Rectal smooth muscle tissue (tissue), 1 donor: ENCODE data around the gene ACOXL.

Experiments
- H3K27ac ChIP-seq: one replicate; pipeline ENCODE4 v1.7.0; 2013; ENCODE audit warnings: low read depth, low read length, inconsistent platforms
- H3K27me3 ChIP-seq: one replicate; pipeline ENCODE4 v1.7.0; 2013; ENCODE audit warnings: low read length; ENCODE audit not compliant: control insufficient read depth, insufficient read depth
- H3K36me3 ChIP-seq: one replicate; pipeline ENCODE4 v1.7.0; 2013; ENCODE audit warnings: low read length; ENCODE audit not compliant: control insufficient read depth, insufficient read depth
- H3K4me1 ChIP-seq: one replicate; pipeline ENCODE4 v1.7.0; 2013; ENCODE audit warnings: low read length; ENCODE audit not compliant: control insufficient read depth, insufficient read depth
- H3K4me3 ChIP-seq: one replicate; pipeline ENCODE4 v1.7.0; 2013; ENCODE audit warnings: low read length
- H3K9ac ChIP-seq: one replicate; pipeline ENCODE4 v1.7.0; 2013; ENCODE audit warnings: low read length

ACOXL gene

GRCh38 chr2:110925479-110925878 is 193.1 kb downstream of the ACOXL start:
- H3K27me3 ChIP-seq = no peaks in the 10 kb centered on the region
- no peak overlapping the region for H3K27ac ChIP-seq
- no peaks in the 10 kb centered on the region for H3K36me3 ChIP-seq
- no peaks in the 10 kb centered on the region for H3K4me1 ChIP-seq
- H3K9ac ChIP-seq = no peak overlapping the region
- no peak overlapping the region for H3K4me3 ChIP-seq

DNA sequence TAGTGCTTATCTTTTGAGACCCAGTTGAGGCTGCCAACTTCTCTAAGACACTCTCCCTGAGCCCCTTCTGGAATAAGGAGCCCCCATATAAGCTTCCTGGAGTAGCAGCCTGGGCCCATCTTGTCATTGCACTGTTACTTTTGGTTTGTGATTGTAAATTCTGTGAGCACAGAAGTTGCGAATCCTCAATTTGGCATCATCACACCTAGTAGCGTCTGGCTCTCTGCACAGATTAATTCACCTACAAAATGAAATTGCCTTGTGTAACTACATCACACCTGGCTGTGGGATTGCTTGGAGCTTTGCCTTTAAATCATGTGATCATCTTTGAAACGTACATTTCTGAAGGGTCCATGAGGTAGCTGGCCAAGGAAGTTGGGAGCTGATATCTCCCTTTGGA is 195.2 kb downstream of the ACOXL start:
- H3K36me3 ChIP-seq = no peaks in the 10 kb centered on the region
- no peak overlapping the region for H3K27ac ChIP-seq
- H3K9ac ChIP-seq = no peak overlapping the region
- H3K27me3 ChIP-seq = no peaks in the 10 kb centered on the region
- H3K4me1 ChIP-seq = no peaks in the 10 kb centered on the region
- no peak overlapping the region for H3K4me3 ChIP-seq

DNA sequence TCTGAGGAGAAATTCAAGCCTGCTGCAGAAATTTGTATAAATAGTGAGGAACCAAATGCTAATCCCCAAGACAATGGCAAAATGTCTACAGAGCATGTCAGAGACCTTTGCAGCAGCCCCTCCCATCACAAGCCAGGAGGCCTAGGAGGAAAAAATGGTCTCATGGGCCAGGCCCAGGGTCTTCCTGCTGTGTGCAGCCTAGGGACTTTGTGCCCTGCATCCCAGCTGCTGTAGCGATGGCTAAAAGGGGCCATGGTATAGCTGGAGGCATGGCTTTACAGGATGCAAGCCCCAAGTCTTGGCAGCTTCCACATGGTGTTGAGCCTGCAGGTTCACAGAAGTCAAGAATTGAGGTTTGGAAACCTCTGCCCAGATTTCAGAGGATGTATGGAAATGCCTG is 197.2 kb downstream of the ACOXL start:
- Histone ChIP-seq H3K27me3 (no peaks in the 10 kb centered on the region), H3K36me3 (no peaks in the 10 kb centered on the region), H3K27ac (no peak overlapping the region), H3K4me3 (no peak overlapping the region), H3K9ac (no peak overlapping the region), H3K4me1 (no peaks in the 10 kb centered on the region)

DNA sequence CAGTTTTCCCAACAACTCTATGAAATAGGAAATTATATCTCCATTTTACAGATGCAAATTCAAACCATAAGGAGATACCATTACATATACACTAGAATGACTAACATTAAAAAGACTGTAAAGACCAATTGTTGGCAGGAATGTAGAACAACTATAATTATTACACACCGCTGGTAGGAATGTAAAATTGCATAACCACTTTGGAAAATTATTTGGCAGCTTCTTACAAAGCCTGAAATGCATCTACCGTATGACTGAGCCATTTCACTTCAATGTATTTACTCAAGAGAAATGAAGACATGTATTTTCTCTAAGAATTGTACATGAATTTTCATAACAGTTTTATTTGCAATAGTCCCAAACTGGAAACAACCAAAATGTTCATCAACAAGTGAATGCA is 199.3 kb downstream of the ACOXL start:
- H3K27ac ChIP-seq = no peak overlapping the region
- no peaks in the 10 kb centered on the region for H3K4me1 ChIP-seq
- H3K36me3 ChIP-seq = no peaks in the 10 kb centered on the region
- no peaks in the 10 kb centered on the region for H3K27me3 ChIP-seq
- H3K9ac ChIP-seq = no peak overlapping the region
- no peak overlapping the region for H3K4me3 ChIP-seq

- no peak overlapping the region for H3K4me3 ChIP-seq
- H3K36me3 ChIP-seq = no peaks in the 10 kb centered on the region
- no peak overlapping the region for H3K27ac ChIP-seq
These were observed 201.0 kb downstream of the ACOXL start for GRCh38 chr2:110933420-110933819.

DNA sequence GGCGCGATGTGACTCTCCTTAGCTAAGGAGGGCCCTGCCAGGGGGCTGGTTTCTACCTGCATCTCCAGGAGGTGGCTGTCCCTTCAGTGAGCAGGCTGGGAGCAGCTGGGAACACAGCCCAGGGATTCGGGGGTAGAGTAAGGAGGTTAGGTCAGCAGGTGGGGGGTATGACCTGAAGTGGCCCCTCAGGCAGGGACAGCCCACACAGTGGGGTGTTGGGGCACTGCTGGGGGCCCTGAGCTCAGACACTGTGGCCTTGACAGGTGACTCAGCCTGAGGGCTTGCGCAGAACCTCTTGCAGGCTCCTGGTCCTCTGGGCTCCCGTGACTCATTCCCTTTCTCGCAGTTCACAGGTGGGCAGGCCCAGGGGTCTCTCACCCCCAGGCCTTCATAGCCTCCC is 202.6 kb downstream of the ACOXL start:
- Histone ChIP-seq H3K27ac (no peak overlapping the region), H3K4me3 (no peak overlapping the region), H3K36me3 (no peaks in the 10 kb centered on the region), H3K27me3 (no peaks in the 10 kb centered on the region), H3K9ac (no peak overlapping the region), H3K4me1 (no peaks in the 10 kb centered on the region)

More at GRCh38 chr2:110933420-110933819, 201.0 kb downstream of the ACOXL start:
- Histone ChIP-seq H3K9ac (no peak overlapping the region), H3K4me1 (no peaks in the 10 kb centered on the region), H3K27me3 (no peaks in the 10 kb centered on the region)

GRCh38 chr2:110940376-110940910 is 208.1 kb downstream of the ACOXL start:
- H3K4me3 ChIP-seq = no peak overlapping the region
- no peaks in the 10 kb centered on the region for H3K36me3 ChIP-seq
- H3K27ac ChIP-seq = no peak overlapping the region
- H3K9ac ChIP-seq = no peak overlapping the region
- no peaks in the 10 kb centered on the region for H3K27me3 ChIP-seq
- no peaks in the 10 kb centered on the region for H3K4me1 ChIP-seq

GRCh38 chr2:110941226-110941625 is 208.9 kb downstream of the ACOXL start:
- no peaks in the 10 kb centered on the region for H3K4me1 ChIP-seq
- no peak overlapping the region for H3K27ac ChIP-seq
- no peaks in the 10 kb centered on the region for H3K36me3 ChIP-seq
- no peaks in the 10 kb centered on the region for H3K27me3 ChIP-seq
- H3K4me3 ChIP-seq = no peak overlapping the region
- H3K9ac ChIP-seq = no peak overlapping the region

- H3K4me1 ChIP-seq = no peaks in the 10 kb centered on the region
- no peaks in the 10 kb centered on the region for H3K27me3 ChIP-seq
- no peaks in the 10 kb centered on the region for H3K36me3 ChIP-seq
- H3K4me3 ChIP-seq = no peak overlapping the region
- H3K27ac ChIP-seq = no peak overlapping the region
- H3K9ac ChIP-seq = no peak overlapping the region
These were observed 210.8 kb downstream of the ACOXL start for GRCh38 chr2:110943070-110943634.

GRCh38 chr2:110946902-110947301 is 214.5 kb downstream of the ACOXL start:
- no peaks in the 10 kb centered on the region for H3K4me1 ChIP-seq
- no peak overlapping the region for H3K27ac ChIP-seq
- H3K36me3 ChIP-seq = no peaks in the 10 kb centered on the region
- no peaks in the 10 kb centered on the region for H3K27me3 ChIP-seq
- H3K9ac ChIP-seq = no peak overlapping the region
- H3K4me3 ChIP-seq = no peak overlapping the region

DNA sequence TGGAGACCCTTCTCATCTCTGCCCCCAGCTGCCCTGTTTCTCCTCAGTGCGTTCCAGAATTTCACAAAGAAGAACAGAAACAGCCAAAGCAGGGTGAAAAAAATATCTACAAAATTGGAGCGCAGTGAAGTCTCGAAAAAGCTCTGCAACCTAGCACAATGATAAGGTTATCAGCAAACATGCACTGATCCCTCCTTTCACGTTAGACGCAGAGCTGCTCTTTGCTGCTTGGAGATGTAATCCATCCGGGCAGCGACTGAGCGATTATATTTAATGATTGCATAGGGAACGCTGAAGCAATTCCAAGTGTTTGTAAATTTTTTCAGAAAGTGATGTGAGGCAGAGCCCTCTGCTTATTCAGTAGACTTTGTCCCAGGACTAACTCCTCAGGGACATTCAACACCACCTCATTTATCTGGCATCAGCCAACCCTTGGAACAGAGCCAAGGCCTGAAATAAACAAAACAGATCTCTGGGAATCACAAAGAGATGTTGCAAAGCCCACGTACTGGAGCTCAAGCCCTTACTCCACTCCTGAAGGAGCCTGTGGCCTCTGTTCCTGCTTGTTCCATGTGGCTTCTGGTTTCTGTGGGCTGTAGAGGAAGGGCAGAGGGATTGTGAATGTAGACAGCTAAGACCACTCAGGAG is 215.8 kb downstream of the ACOXL start:
- no peaks in the 10 kb centered on the region for H3K36me3 ChIP-seq
- H3K27me3 ChIP-seq = no peaks in the 10 kb centered on the region
- no peaks in the 10 kb centered on the region for H3K4me1 ChIP-seq
- H3K4me3 ChIP-seq = no peak overlapping the region
- no peak overlapping the region for H3K27ac ChIP-seq
- no peak overlapping the region for H3K9ac ChIP-seq

- Histone ChIP-seq H3K36me3 (no peaks in the 10 kb centered on the region), H3K9ac (no peak overlapping the region), H3K4me1 (no peaks in the 10 kb centered on the region), H3K4me3 (no peak overlapping the region), H3K27me3 (no peaks in the 10 kb centered on the region), H3K27ac (no peak overlapping the region)
These were observed 217.9 kb downstream of the ACOXL start for GRCh38 chr2:110950281-110950680.

DNA sequence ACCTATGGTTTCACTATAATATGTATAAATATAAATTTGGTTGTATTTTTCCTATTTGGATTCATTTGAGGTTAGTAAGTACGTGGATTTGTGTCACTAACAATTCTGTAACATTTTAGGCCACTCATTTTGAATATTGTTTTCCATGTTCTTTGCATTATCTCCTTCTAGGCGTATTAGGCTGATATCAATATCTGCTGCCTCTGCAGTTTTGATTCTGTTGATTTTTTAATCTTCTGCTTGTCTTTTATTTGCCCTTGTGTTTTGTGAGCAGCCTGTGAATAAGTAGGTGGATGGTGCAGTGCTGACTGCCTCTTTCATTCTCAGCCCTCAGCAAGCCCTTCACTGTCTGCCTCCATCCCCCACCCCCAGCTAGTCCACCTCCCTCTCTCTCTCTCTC is 222.7 kb downstream of the ACOXL start:
- Histone ChIP-seq H3K27ac (no peak overlapping the region), H3K4me3 (no peak overlapping the region), H3K27me3 (no peaks in the 10 kb centered on the region), H3K36me3 (no peaks in the 10 kb centered on the region), H3K9ac (no peak overlapping the region), H3K4me1 (no peaks in the 10 kb centered on the region)
